TTC549 (cell line): ENCODE data around the gene ADAMTS9.

ENCODE experiments used
- FAIRE-seq: peaks from 2 replicates; lab custom pipeline; 2012; peaks lifted over from hg19 to GRCh38; lab: Jason Lieb, UNC

The ADAMTS9 gene

DNA sequence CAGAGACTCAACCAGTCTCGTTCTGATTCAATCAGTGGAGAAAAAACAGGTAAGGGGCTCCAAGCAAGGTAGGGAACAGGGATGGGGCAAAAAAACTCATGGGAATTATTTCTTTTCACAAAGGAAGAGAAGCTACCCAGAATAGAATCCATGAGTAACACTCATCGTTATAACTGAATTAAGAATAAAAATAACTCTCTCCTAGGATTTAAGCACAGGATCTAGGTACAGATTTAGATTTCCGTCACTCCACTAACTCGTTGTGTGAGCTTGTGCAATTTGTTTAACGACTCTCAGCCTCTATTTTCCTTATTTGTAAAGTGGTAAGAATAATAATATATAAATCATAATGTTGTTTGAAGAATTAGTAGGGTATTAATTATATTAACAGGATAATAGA lies 68.6 kb downstream of the ADAMTS9 start:
- no peak for FAIRE-seq

DNA sequence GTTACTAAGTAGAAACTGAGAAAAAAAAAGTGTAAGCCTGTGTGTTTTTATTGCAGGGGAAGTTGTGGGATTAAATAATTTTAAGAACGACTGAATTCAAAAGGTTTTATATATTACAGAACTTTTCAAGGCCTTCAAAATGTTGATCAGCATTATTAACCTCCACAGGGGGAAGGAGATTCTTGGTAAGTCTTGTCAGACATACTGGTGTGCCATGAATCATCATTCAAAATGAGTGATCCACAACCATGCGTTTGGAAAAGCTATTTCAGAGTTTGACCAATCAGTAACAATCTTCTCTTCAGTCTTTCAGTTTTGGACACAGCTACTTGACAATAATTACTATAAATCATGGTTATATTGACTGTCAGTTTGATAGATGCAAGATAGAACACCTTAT lies 70.2 kb downstream of the ADAMTS9 start:
- no peak for FAIRE-seq

DNA sequence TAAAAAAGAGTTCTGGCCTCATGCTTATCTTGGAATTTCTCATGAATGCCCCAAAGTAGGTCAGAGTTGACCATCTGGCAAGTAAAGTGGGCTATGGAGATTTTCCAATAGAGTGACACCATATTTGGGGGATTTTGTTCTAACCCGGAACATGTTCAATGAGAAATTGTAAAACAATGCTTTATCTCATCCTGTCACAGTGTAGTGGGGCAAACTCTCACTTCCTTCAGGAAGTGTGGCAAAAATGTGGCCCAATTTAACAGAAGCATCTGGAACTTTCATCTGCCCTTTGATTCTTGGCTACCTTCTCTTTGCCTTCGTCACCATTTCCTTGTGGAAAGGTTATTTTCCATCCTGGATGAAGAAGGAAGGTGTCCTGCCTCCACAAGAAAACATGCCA lies 70.8 kb downstream of the ADAMTS9 start:
- FAIRE-seq, result no peak

DNA sequence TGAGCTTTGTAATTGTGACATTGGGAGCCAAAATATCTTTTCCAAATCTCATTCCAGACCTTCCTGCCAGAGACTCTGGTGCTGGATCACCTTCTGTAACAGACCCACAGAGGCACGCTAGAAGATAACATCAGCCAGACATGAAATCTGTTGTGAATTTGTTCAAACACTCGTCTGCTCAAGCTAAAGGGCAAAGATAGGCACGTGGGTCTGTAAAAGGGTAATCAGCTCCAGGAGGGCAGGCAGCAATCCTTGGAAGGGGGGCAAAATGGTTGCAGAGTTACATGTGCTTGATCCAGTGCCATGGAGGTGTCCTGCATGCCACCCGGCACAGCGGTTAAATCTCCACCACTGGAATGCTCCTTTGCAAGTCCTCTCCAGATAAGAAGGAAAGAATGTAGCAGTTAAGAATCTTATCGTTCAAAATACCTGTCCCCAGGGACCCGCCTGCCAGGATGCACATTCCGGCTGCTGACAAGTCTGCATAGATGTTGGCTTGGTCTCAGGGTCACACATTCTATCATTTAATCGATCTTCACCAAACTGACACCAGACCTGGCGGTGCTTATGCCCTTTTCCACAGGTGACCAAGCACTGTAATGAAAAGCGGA lies 74.8 kb downstream of the ADAMTS9 start:
- FAIRE-seq, result no peak

DNA sequence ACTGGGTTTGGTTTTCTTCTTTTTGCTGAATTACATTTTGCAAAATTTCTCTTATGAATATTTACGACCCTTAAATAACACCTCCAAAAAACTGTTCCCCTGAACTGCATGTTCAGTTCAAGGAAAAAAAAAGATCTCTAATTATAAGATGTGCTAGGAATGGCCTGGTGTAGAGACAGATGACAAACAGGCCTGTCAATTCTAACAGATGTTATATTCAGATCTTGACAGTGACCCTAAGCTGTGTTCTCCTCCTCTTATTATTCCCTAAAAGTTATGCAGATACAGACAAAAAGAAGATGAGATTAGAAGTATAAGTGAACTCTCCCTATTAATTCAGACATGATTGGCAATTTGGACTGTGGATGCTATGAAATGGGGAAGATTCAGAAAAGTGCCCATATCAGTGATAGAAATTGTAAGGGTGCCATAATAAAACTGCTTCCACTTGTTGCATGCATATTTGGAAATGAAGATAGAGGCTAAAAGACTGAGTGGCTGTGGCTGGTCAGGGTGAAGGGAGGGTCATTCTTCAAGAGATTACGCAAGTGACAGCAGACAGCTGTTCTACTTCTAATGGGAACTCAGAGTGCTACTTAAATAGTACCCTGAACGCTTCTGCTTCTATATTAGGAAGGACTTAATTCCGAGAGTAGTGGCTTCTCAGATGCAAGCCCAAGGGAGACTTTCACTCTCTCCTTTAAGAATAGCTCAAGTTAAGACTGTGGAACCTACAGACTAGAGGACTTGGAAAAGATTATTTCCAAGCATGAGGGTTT lies 75.5 kb downstream of the ADAMTS9 start:
- FAIRE-seq, result no peak

DNA sequence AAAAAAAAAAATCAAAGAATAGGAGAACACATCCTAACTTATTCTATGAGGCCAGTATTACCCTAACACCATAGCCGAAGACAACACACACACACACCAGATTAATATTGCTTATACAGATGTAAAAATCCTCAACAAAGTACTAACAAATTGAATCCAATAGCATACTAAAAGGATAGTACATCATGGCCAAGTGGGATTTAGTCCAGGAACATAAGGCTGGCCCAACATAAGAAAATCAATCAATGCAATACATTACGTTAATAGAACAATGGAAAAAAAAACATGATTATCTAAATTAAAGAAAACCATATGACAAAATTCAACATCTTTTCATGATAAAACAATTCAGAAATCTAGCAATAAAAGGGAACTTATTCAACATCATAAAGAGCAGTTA lies 79.1 kb downstream of the ADAMTS9 start:
- no peak for FAIRE-seq

DNA sequence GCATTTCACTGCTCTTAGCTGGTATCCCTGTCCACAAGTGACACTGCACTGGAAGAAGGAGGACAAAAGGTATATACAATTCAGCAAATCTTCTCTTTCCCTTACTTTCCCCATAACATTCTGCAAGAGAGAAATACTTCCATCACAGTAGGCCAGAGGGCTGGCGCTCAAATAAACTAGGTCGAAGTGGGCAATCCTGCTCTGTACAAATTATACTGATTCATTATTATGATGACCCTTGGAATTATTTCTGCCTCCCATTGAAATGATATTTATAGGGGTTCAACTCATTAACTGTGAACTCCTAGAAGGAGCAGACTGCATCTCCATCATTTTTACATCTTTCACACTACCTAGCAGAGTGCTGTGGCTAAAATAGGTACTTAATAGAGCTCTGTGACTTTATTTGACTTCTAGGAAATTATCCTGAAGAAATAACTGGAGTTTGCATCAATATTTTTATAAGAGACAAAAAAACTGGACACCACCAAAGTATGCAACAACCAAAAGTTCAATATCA lies 80.7 kb downstream of the ADAMTS9 start:
- no peak for FAIRE-seq

DNA sequence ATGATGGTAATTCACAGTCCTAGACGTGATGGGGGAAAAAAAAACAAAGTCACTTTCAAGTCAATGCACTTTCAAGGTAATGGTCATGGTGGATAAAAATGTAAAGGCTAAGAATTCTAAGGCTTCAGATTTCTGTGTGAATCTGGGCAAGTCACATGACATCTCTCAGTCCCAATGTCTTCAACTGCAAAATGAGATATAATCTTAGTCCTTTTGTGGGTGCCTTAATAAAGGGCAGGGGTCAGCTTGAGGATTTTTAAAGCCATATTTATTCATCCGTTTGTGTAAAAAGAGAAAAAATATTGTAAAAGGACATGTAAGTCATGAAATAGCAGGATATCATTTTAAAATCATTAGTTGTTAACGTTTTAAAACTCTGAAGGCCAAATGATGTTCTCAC lies 83.5 kb downstream of the ADAMTS9 start:
- FAIRE-seq, result no peak

DNA sequence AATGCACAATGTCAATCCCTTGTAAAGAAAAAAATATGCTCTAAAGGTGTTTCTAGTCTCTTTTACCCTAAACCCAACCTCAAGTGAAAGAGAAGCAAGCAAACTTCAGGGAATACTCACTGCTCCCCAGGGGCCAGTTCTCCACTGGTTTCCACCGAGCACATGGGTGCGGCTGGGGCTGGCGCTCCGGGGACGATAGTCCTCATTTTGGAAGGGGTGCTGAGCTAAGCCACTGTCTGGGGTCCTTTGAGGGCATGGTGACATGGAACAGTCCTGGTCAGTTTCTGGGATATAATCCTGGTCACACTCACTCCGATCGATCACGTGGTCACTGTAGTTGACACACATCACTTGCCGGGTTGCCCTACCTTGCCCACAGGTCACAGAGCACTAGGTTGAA lies 86.0 kb downstream of the ADAMTS9 start:
- FAIRE-seq, result no peak

DNA sequence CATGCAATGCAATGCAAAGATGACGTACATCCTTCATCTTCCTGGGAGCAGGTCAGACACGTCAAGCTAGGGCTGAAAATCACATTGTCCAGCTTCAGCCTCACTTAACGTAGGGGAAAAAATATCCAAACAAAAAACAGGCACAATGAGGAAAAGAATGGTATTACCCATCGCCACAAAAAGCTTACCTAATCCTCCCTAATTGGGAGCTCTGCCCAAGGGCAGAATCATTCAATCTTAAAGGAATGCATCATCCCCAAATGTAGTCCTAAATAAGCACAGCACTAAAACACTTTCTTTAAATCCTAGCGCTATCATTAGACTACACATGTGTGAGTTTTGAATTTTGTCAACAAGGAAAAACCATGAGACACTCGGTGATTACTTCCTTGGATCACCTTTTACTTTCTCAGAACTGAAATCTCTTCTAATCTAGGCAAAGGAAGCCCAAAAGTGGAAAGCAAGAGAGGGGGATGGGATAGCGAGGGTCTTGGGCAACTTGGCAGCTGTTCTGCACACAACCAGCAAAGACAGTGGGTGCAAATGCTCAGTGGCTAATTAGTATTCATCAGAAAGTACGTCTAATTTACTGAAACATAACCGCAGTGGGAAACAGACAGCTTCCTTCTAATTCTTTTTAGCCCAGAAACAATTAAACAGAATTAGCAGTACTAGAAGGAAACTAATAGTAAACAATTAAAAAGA lies 87.4 kb downstream of the ADAMTS9 start:
- FAIRE-seq, result no peak

DNA sequence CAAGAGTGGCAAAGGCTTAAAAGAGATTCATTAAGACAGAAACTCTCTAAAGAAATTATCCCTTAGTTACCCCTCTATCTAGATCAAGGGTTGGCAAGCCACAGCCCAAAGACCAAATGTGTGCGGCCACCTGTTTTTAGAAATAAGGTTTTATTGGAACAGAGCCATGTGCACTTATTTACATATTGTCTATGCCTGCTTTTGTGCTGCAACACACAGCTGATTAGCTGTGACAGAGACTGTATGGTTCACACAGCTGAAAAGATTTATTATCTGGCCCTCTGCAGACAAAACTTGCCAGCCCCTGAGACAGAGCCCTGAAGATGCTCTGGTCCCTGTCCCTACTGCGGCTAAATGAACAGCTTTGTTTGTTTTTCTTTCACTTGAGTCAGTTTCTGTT lies 88.1 kb downstream of the ADAMTS9 start:
- FAIRE-seq, result no peak

DNA sequence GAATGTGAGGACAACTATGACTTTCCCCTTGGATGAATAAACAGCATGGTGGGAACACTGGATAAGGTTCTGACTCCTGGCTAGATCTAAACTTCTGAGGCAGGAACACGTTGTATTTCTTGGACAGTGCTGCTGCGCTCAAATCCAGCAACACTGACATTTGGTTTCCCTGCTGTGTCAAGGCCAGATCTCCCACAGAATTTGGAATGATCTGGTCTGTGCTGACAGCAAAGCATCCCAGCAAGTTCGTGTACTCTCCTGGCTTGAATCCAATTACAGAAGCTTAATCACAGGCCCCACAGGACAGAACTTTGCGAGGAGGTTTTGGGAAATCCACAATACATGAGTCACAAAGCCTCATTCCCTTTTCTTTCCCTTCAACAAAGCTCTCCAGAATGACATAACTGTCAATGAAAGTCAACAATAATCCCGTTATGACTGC lies 92.5 kb downstream of the ADAMTS9 start:
- no peak for FAIRE-seq

DNA sequence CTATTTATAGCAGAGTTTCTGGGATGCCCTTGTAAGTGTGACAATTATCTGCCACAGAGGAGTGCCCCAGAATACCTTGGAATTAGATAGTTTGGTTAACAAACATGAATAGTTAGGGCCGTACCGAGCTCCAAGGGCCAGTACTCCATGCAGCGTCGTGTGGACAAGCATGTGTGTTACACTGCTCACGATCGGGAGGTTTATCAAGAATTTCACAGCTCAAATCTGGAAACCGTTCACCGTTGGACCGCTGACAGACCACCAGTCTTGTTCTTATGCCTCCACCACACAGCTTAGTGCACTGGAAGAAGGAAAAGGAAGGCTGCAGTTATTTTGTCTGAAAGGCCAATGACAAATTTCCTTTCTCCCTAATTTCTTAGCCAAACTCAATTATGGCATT lies 93.7 kb downstream of the ADAMTS9 start:
- FAIRE-seq, result no peak

DNA sequence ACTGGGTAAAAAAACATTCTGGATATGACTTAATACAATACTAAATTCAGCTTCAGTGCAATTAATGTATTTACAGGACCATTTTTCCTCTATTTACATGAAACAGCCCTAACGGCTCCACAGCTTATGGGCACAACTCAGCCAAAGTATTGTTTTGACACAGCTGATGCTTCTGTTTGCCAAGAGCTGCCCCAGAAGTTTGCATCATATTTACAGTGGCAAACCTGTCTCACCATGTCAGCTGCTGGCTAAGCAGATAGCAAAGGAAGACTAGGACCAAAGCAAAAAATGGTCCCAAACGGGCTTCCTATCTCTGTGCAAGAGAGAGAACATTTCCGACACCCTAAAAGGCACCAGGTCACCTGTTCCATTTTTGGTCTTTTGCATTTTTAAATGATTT lies 94.5 kb downstream of the ADAMTS9 start:
- no peak for FAIRE-seq

DNA sequence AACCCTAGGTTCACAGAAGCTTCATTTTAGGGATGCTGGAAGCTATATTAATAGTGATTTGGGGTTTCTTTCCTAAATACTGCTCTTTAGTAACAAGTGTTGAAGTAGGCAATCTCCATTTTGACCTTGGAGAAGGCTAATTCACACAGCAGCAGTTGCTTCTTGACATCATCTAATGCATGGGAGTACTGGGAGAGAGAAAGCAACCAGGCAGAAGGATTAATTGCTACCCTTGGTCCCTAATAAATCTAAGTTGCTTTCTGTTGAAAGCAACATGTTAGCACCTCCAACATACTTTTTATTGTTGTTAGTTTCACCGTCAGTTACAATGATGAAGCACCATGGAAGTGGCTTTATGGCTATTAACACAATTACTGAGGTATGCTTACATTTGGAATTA lies 96.2 kb downstream of the ADAMTS9 start:
- no peak for FAIRE-seq

DNA sequence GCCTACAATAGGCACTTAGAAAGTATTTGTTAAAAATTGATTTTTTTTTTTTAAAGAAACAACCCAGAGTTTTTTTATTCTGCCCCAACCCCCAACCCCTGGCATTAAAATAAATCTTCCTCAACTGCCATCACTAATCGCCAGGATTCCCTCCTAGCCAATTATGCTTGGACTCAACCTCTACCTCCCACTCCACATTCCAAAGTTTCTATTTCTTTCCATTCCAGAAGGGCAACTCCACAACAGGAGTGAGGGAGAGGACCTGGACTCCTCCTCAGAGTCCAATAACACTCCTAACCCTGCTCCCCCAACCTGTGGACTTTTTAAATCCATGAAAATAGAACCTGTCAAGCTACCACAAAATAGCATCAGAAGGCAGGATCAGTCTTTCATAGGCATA lies 99.4 kb downstream of the ADAMTS9 start:
- FAIRE-seq, result no peak

DNA sequence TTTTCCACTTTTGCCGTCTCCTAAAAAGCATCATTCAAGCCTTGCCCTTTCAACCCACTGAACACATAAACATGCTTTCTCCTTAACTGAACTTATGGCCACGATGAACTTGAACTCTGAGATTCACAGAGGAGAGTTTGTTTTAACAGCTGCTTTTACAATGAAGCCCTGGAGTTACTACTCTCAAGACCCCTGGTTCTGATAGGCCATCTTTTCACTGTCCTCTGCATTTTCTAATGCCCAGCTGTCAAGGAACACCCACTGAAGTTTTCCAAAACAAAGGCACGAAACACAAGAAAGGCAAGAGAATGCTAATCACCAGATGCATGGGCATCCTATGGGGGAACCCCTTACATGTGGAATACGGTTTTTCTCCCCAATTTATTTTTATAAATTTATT lies 100.8 kb downstream of the ADAMTS9 start:
- no peak for FAIRE-seq

DNA sequence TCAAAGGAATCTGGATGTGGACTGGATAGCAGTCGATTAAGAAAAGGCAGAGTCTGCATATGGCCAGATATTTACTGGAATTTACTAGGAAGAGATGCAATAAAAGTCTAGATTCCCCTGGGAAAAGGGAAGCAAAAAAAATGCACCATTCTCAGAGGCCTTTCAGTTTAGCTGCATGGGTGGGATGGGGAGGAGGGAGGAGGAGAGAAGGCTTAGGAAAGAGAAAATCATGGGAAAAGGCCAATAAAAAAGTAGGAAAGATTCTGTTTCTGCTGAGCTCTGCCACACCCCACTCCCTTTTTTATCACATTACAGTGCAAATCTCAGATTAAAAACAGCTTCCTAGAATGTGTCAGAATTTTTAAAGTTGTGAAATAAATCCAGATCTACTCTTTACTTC lies 103.6 kb downstream of the ADAMTS9 start:
- no peak for FAIRE-seq

DNA sequence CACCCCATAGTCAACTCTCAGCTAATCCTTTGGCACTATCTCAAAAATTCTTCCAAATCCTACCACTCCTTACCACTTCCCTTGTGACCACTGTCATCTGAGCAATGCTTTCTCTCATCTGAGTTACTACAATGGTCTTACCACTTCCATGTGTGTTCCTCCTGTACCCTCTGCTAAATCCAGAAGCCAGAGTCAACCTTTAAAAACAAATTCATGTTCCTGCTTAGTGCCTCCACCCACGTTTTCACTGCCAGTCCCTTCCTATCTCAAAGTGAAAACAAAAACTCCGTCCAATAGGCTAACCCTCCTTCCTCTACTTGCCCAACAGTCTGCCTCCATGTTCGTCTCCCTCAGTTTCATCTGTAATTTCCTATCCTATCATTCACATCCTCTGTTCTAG lies 109.0 kb downstream of the ADAMTS9 start:
- no peak for FAIRE-seq

DNA sequence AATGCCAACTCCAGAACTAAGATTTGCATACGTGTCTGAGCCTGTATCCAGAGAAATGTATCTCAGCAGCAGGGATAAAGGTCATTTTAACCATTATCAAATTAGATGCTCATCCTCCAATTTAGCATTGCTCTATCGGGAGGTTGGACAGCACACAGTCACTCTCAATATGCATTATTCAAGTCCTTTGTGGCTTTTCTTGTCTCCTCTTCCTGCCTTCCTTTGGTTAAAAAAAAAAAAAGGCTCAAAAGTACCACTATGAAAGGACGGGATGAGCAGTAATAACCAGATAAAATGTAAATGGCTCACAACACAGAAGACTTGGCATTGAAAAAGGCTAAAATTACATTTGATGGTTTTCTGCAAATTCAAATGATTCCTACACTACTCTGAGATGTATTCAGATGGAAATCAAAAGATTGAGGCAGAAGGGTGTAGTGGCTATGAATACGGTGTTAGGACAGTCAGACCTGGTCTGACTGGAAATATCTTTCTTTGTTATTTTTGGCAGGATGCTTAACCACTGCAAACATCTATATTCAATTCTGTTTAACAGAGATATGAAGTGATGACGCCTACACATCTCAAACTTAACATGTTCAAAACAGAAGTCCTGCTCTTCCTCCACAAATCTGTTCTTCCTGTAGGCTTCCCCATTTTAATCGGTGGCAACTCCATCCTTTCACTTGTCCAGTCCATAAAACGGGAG lies 109.6 kb downstream of the ADAMTS9 start:
- FAIRE-seq, result no peak

DNA sequence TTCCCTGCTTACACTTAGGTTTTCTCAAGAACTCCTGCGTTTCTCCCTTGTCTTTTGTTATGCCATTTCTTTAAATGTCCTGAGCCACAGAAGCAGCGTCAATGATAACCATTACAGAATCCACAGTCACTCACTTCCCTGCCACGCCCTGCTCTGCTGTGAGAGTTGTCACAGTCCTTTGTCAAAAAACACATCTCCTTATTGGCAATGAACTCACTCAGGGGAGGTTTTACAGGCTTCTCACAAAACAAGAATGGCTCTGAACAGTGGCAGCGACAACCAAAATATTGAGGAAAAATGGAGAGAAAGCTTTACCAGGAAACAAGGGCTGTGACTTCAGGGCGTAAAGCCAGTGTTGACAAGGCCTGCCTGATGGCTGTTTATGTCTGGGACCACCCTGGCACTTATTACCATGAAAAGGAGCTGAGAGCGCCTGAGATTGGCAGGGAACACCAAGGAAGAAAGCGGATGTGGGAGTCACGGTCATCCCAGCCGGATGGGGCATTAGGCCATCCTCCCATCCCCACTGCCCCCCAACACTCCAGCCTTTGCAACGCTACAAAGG lies 111.5 kb downstream of the ADAMTS9 start:
- no peak for FAIRE-seq

DNA sequence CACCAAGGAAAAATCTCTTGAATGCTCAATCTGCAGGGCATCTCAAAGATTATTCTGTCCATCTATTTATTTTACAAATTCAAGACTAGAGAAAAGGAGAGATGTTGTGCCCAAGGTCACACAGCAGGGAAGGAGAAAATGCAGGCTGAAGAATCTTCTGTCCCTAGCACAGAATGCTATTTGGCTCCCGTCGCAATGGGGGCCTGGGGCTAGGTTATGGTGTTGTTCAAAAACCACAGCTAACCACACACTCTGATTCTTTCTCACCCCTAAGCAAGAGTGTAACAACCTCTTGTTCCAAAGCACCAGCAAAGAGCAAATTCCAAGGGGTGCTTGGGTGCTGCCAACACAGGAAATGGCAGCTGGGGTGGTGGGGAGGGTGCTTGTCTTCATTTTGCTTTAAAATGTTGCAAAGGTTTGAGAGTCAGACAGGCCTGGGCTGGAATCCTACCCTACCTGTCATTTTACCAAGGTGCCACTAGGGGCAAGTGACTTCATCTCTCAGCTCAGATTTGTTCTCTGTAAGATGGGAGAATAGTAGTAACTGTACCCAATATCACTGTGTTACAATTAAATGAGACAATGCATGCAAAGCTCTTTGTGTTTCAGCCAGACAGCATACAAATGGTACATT lies 112.5 kb downstream of the ADAMTS9 start:
- no peak for FAIRE-seq
